ENCODE measurements around the gene CSNK2A1. TPM values are rescaled to one million over a fixed set of nuclear protein-coding genes. Genes with fewer than 3 reads are reported as not detected.

CSNK2A1 gene
- total and polyA plus RNA-seq, 2 experiments from 2014 or later = 85.1 to 244 TPM

- ATAC-seq (no peak), DNase-seq (ENCODE audit: low spot score) (no peak)
- Histone ChIP-seq H3F3A (replicated peaks; ENCODE audit: low read depth) (peaks cover 1% of the 10 kb centered on the region; the same call in 1 of the 2 replicates), H3K4me3 (no peak overlapping the region), H3K9me2 (ENCODE audit: insufficient read depth) (no peaks in the 10 kb centered on the region), H3K36me3 (ENCODE audit: insufficient read depth) (peaks cover 34% of the 10 kb centered on the region; the same call in 1 of the 2 replicates), H3K4me2 (no peak overlapping the region), H3K4me1 (ENCODE audit: insufficient read depth) (0 out of 2 replicates have a peak, but pooled peaks cover 6% of the 10 kb centered on the region), H2AFZ (no peak overlapping the region), H3K27me3 (ENCODE audit: insufficient read depth) (peaks cover 8% of the 10 kb centered on the region), H3K27ac (ENCODE audit: low read depth) (no peak overlapping the region), H3K79me2 (replicated peaks; ENCODE audit: insufficient read depth) (no peaks in the 10 kb centered on the region), H4K20me1 (replicated peaks; ENCODE audit: insufficient read depth) (peaks cover 26% of the 10 kb centered on the region)
- Mint-ChIP-seq H3K9me3 (no peaks in the 10 kb centered on the region), H3K4me3 (no peak overlapping the region), H3K27me3 (ENCODE audit: insufficient read depth, low read depth, poor library complexity) (peaks cover 9% of the 10 kb centered on the region), H3K4me1 (peaks cover 8% of the 10 kb centered on the region), H3K27ac (no peak overlapping the region), H3K36me3 (ENCODE audit: low read depth) (peaks cover 74% of the 10 kb centered on the region)
- TF ChIP-seq ETS1 (IDR thresholded peaks at IDR 0.05) = no peak
- no peak for TF ChIP-seq POLR2AphosphoS5 (IDR thresholded peaks at IDR 0.05; ENCODE audit: low read depth)
- TF ChIP-seq CREB1 (CRISPR knock-in tag; IDR thresholded peaks at IDR 0.05; ENCODE audit: low read depth) = no peak
- no peak for TF ChIP-seq EZH2phosphoT487 (IDR thresholded peaks at IDR 0.05; ENCODE audit: unreplicated experiment)
- TF ChIP-seq ZNF331 (CRISPR knock-in tag; IDR thresholded peaks at IDR 0.05; ENCODE audit: low read depth) = no peak
- no peak for TF ChIP-seq JUNB (IDR thresholded peaks at IDR 0.05; ENCODE audit: unreplicated experiment)
- TF ChIP-seq ZNF114 (CRISPR knock-in tag; IDR thresholded peaks at IDR 0.05) = no peak
- TF ChIP-seq STAT1 (IDR thresholded peaks at IDR 0.05; ENCODE audit: unreplicated experiment) = no peak
- TF ChIP-seq CTCF (conservative IDR thresholded peaks at IDR 0.05; ENCODE audit: low read depth in 2 of 2) = no peak
- no peak for TF ChIP-seq NANOG (IDR thresholded peaks at IDR 0.05; ENCODE audit: borderline replicate concordance)
- TF ChIP-seq ZNF462 (CRISPR knock-in tag; IDR thresholded peaks at IDR 0.05) = no peak
These were observed 103.0 kb downstream of the CSNK2A1 start for GRCh38 chr20:440636-441035.
